ENCODE results near the gene ACSM2B.
"Not testable (repeated sequence)": the region's sequence is repeated elsewhere in the genome, so short reads cannot be mapped to it uniquely, and the experiment has no call there.

Gene ACSM2B

GRCh38 chr16:20580487-20581259 is 4.5 kb upstream of the ACSM2B start:
- H3K27ac Mint-ChIP-seq; H3K4me3 Mint-ChIP-seq; H3K9me3 Mint-ChIP-seq; ATAC-seq (replicated peaks); H3K4me1 Mint-ChIP-seq (ENCODE audit: low read depth in 2 of 2); H3K27me3 Mint-ChIP-seq; H3K36me3 Mint-ChIP-seq (ENCODE audit: insufficient read depth); DNase-seq: not testable (repeated sequence)

- not testable (repeated sequence) for H3K9me3 Mint-ChIP-seq; H3K4me1 Mint-ChIP-seq (ENCODE audit: low read depth in 2 of 2); H3K4me3 Mint-ChIP-seq; DNase-seq; ATAC-seq (replicated peaks); H3K27me3 Mint-ChIP-seq; H3K36me3 Mint-ChIP-seq (ENCODE audit: insufficient read depth); H3K27ac Mint-ChIP-seq
These were observed 1.9 kb upstream of the ACSM2B start for GRCh38 chr16:20578091-20578490.

GRCh38 chr16:20569117-20569651 is 7.0 kb downstream of the ACSM2B start:
- ATAC-seq (replicated peaks); H3K36me3 Mint-ChIP-seq (ENCODE audit: insufficient read depth); DNase-seq; H3K4me1 Mint-ChIP-seq (ENCODE audit: low read depth in 2 of 2); H3K4me3 Mint-ChIP-seq; H3K9me3 Mint-ChIP-seq; H3K27ac Mint-ChIP-seq; H3K27me3 Mint-ChIP-seq: not testable (repeated sequence)

- DNase-seq (no peak), ATAC-seq (replicated peaks) (no peak)
- H3K36me3 Mint-ChIP-seq (ENCODE audit: insufficient read depth): no peaks in the 10 kb centered on the region
- peaks cover 0 to 6% of the 10 kb centered on the region in 2 donors for H3K27me3 Mint-ChIP-seq
- no peaks in the 10 kb centered on the region for H3K4me1 Mint-ChIP-seq (ENCODE audit: low read depth in 2 of 2)
- H3K4me3 Mint-ChIP-seq: no peak overlapping the region
- peaks cover 0 to 2% of the 10 kb centered on the region in 2 donors for H3K9me3 Mint-ChIP-seq
- H3K27ac Mint-ChIP-seq: no peak overlapping the region
These were observed 7.8 kb downstream of the ACSM2B start for GRCh38 chr16:20568404-20568803.

- Mint-ChIP-seq H3K4me3 (no peak overlapping the region), H3K4me1 (ENCODE audit: low read depth in 2 of 2) (no peaks in the 10 kb centered on the region), H3K36me3 (ENCODE audit: insufficient read depth) (no peaks in the 10 kb centered on the region), H3K27me3 (peaks cover 0 to 6% of the 10 kb centered on the region in 2 donors), H3K27ac (no peak overlapping the region), H3K9me3 (peaks cover 2 to 7% of the 10 kb centered on the region in 2 donors)
- DNase-seq (no peak), ATAC-seq (replicated peaks) (no peak)
These were observed 9.3 kb downstream of the ACSM2B start for GRCh38 chr16:20566864-20567263.

- H3K27ac Mint-ChIP-seq; H3K27me3 Mint-ChIP-seq; H3K9me3 Mint-ChIP-seq; H3K4me1 Mint-ChIP-seq (ENCODE audit: low read depth in 2 of 2); DNase-seq; H3K4me3 Mint-ChIP-seq; ATAC-seq (replicated peaks); H3K36me3 Mint-ChIP-seq (ENCODE audit: insufficient read depth): not testable (repeated sequence)
These were observed 10.8 kb downstream of the ACSM2B start for GRCh38 chr16:20565334-20565733.

- not testable (repeated sequence) for H3K27ac Mint-ChIP-seq; ATAC-seq (replicated peaks); H3K4me1 Mint-ChIP-seq (ENCODE audit: low read depth in 2 of 2); H3K36me3 Mint-ChIP-seq (ENCODE audit: insufficient read depth); H3K27me3 Mint-ChIP-seq; H3K4me3 Mint-ChIP-seq; DNase-seq; H3K9me3 Mint-ChIP-seq
These were observed 11.9 kb downstream of the ACSM2B start for GRCh38 chr16:20564218-20564617.

GRCh38 chr16:20555628-20556027 is 20.5 kb downstream of the ACSM2B start:
- H3K27me3 Mint-ChIP-seq: peaks cover 15 to 20% of the 10 kb centered on the region in 2 donors
- not testable (repeated sequence) for H3K4me3 Mint-ChIP-seq; H3K4me1 Mint-ChIP-seq (ENCODE audit: low read depth in 2 of 2); DNase-seq; H3K36me3 Mint-ChIP-seq (ENCODE audit: insufficient read depth); H3K27ac Mint-ChIP-seq; H3K9me3 Mint-ChIP-seq; ATAC-seq (replicated peaks)

- not testable (repeated sequence) for H3K4me3 Mint-ChIP-seq; H3K27ac Mint-ChIP-seq; H3K9me3 Mint-ChIP-seq; ATAC-seq (replicated peaks); DNase-seq; H3K4me1 Mint-ChIP-seq (ENCODE audit: low read depth in 2 of 2); H3K36me3 Mint-ChIP-seq (ENCODE audit: insufficient read depth)
- H3K27me3 Mint-ChIP-seq: peaks cover 14 to 15% of the 10 kb centered on the region in 2 donors
These were observed 21.5 kb downstream of the ACSM2B start for GRCh38 chr16:20554689-20555088.

GRCh38 chr16:20553493-20553892 is 22.7 kb downstream of the ACSM2B start:
- DNase-seq; H3K9me3 Mint-ChIP-seq; H3K36me3 Mint-ChIP-seq (ENCODE audit: insufficient read depth); H3K4me1 Mint-ChIP-seq (ENCODE audit: low read depth in 2 of 2); H3K27ac Mint-ChIP-seq; H3K4me3 Mint-ChIP-seq; ATAC-seq (replicated peaks): not testable (repeated sequence)
- H3K27me3 Mint-ChIP-seq: peaks cover 15 to 19% of the 10 kb centered on the region in 2 donors

- peaks cover 13 to 31% of the 10 kb centered on the region in 2 donors for H3K27me3 Mint-ChIP-seq
- not testable (repeated sequence) for H3K4me3 Mint-ChIP-seq; DNase-seq; H3K27ac Mint-ChIP-seq; H3K9me3 Mint-ChIP-seq; H3K36me3 Mint-ChIP-seq (ENCODE audit: insufficient read depth); ATAC-seq (replicated peaks); H3K4me1 Mint-ChIP-seq (ENCODE audit: low read depth in 2 of 2)
These were observed 29.2 kb downstream of the ACSM2B start for GRCh38 chr16:20546951-20547350.

GRCh38 chr16:20546278-20546853 is 29.8 kb downstream of the ACSM2B start:
- not testable (repeated sequence) for DNase-seq; H3K27ac Mint-ChIP-seq; H3K9me3 Mint-ChIP-seq; ATAC-seq (replicated peaks); H3K4me3 Mint-ChIP-seq; H3K36me3 Mint-ChIP-seq (ENCODE audit: insufficient read depth); H3K4me1 Mint-ChIP-seq (ENCODE audit: low read depth in 2 of 2)
- peaks cover 13 to 31% of the 10 kb centered on the region in 2 donors for H3K27me3 Mint-ChIP-seq

GRCh38 chr16:20540603-20541316 is 35.4 kb downstream of the ACSM2B start:
- not testable (repeated sequence) for H3K36me3 Mint-ChIP-seq (ENCODE audit: insufficient read depth); H3K27ac Mint-ChIP-seq; DNase-seq; H3K4me1 Mint-ChIP-seq (ENCODE audit: low read depth in 2 of 2); ATAC-seq (replicated peaks); H3K4me3 Mint-ChIP-seq; H3K9me3 Mint-ChIP-seq
- H3K27me3 Mint-ChIP-seq: peaks cover 6 to 31% of the 10 kb centered on the region in 2 donors
